ENCODE data around the gene TMEM253. TPM values are rescaled to one million over a fixed set of nuclear protein-coding genes. Genes with fewer than 3 reads are reported as not detected.

TMEM253 gene
- polyA plus RNA-seq, 3 donors, result 0.05 TPM; not detected in 2

GRCh38 chr14:21121122-21121521 is 20.3 kb downstream of the TMEM253 start:
- no CpG with 5 or more reads among the region's 1 CpG for WGBS (ENCODE audit: insufficient coverage)
- no peaks in the 10 kb centered on the region for H3K36me3 ChIP-seq (replicated peaks in 1 of 2; ENCODE audit: control insufficient read depth in 1 of 2, insufficient read depth in 2 of 2, low read length in 2 of 2)

GRCh38 chr14:21123429-21123828 is 22.6 kb downstream of the TMEM253 start:
- Mint-ChIP-seq H3K4me1 (peaks cover 18% of the 10 kb centered on the region), H3K36me3 (no peaks in the 10 kb centered on the region), H3K27ac (no peak overlapping the region), H3K4me3 (no peak overlapping the region), H3K27me3 (ENCODE audit: low read depth in 3 of 3) (peaks cover 0 to 3% (median under 1%) of the 10 kb centered on the region in 3 donors), H3K9me3 (peaks cover 0 to 9% (median 3%) of the 10 kb centered on the region in 7 donors)
- Histone ChIP-seq H2AFZ (ENCODE audit: insufficient read depth, low read depth, low read length, poor library complexity, severe bottlenecking) (no peak overlapping the region), H3K9ac (ENCODE audit: insufficient read depth, low read length, poor library complexity, severe bottlenecking) (no peak overlapping the region), H3K36me3 (replicated peaks in 1 of 2; ENCODE audit: control insufficient read depth in 1 of 2, insufficient read depth in 2 of 2, low read length in 2 of 2) (no peaks in the 10 kb centered on the region), H3K27ac (ENCODE audit: low read depth in 1 of 2, low read length in 2 of 2) (no peak overlapping the region), H3K4me1 (ENCODE audit: control insufficient read depth in 1 of 2, insufficient read depth in 2 of 2, low read length in 2 of 2) (peaks cover 18 to 20% of the 10 kb centered on the region in 2 donors), H3K27me3 (ENCODE audit: control insufficient read depth in 2 of 2, insufficient read depth in 2 of 2, low read length in 2 of 2) (no peaks in the 10 kb centered on the region), H4K20me1 (ENCODE audit: insufficient read depth, low read length) (no peaks in the 10 kb centered on the region), H3K4me2 (replicated peaks; ENCODE audit: extremely low read depth, low read length, poor library complexity, severe bottlenecking) (no peak overlapping the region), H3K79me2 (ENCODE audit: insufficient read depth, low read length) (no peaks in the 10 kb centered on the region), H3K4me3 (replicated peaks in 1 of 3; ENCODE audit: low read depth in 2 of 3, low read length in 3 of 3) (no peak overlapping the region), H3K9me3 (replicated peaks in 1 of 2; ENCODE audit: control insufficient read depth in 1 of 2, insufficient read depth in 1 of 2, low read length in 2 of 2) (no peaks in the 10 kb centered on the region)
- WGBS (ENCODE audit: insufficient coverage), result 100% methylated on average over 1 of the region's 1 CpG
- no peak for DNase-seq
- intact Hi-C loops (cut with micrococcal nuclease), result no loop called here
- TF ChIP-seq CTCF (IDR thresholded peaks at IDR 0.05), result no peak

More at GRCh38 chr14:21121122-21121521, 20.3 kb downstream of the TMEM253 start:
- Histone ChIP-seq H3K79me2 (ENCODE audit: insufficient read depth, low read length) (no peaks in the 10 kb centered on the region), H2AFZ (ENCODE audit: insufficient read depth, low read depth, low read length, poor library complexity, severe bottlenecking) (peak overlapping the region; percentile 55), H3K9ac (ENCODE audit: insufficient read depth, low read length, poor library complexity, severe bottlenecking) (no peak overlapping the region), H3K4me3 (replicated peaks in 1 of 3; ENCODE audit: low read depth in 2 of 3, low read length in 3 of 3) (no peak overlapping the region), H3K27ac (ENCODE audit: low read depth in 1 of 2, low read length in 2 of 2) (peak overlapping the region in 1 of 2 donors; percentile 44), H3K27me3 (ENCODE audit: control insufficient read depth in 2 of 2, insufficient read depth in 2 of 2, low read length in 2 of 2) (no peaks in the 10 kb centered on the region), H3K4me1 (ENCODE audit: control insufficient read depth in 1 of 2, insufficient read depth in 2 of 2, low read length in 2 of 2) (peaks cover 18 to 20% of the 10 kb centered on the region in 2 donors), H3K9me3 (replicated peaks in 1 of 2; ENCODE audit: control insufficient read depth in 1 of 2, insufficient read depth in 1 of 2, low read length in 2 of 2) (no peaks in the 10 kb centered on the region), H3K4me2 (replicated peaks; ENCODE audit: extremely low read depth, low read length, poor library complexity, severe bottlenecking) (peak overlapping the region; percentile 39), H4K20me1 (ENCODE audit: insufficient read depth, low read length) (no peaks in the 10 kb centered on the region)
- no peak for DNase-seq
- Mint-ChIP-seq H3K27me3 (ENCODE audit: low read depth in 3 of 3) (peaks cover 0 to 2% (median 0%) of the 10 kb centered on the region in 3 donors), H3K9me3 (peaks cover 0 to 9% (median 3%) of the 10 kb centered on the region in 7 donors), H3K4me3 (no peak overlapping the region), H3K36me3 (no peaks in the 10 kb centered on the region), H3K4me1 (peaks cover 18% of the 10 kb centered on the region), H3K27ac (no peak overlapping the region)
- intact Hi-C loops (cut with micrococcal nuclease), result no loop called here
- no peak for TF ChIP-seq CTCF (IDR thresholded peaks at IDR 0.05)

Data from CD14-positive monocyte (primary cell).